ENCODE results near the gene NR1H4.

The NR1H4 gene

GRCh38 chr12:100474617-100475016 is 951 bp downstream of the NR1H4 start:
- no peak for TF ChIP-seq CTCF (IDR thresholded peaks at IDR 0.05; ENCODE audit: control insufficient read depth, insufficient read depth, low read depth, low read length, missing control alignments)
- H3K4me3 ChIP-seq (ENCODE audit: control insufficient read depth, low read depth, low read length) = no peak overlapping the region

GRCh38 chr12:100476013-100476751 is 2.5 kb downstream of the NR1H4 start:
- no peak overlapping the region for H3K4me3 ChIP-seq (ENCODE audit: control insufficient read depth, low read depth, low read length)
- DNase-seq (ENCODE audit: low read depth) = no peak
- TF ChIP-seq CTCF (IDR thresholded peaks at IDR 0.05; ENCODE audit: control insufficient read depth, insufficient read depth, low read depth, low read length, missing control alignments) = no peak

More at GRCh38 chr12:100474617-100475016, 951 bp downstream of the NR1H4 start:
- no peak for DNase-seq (ENCODE audit: low read depth)

GRCh38 chr12:100481021-100481420 is 7.4 kb downstream of the NR1H4 start:
- no peak for DNase-seq (ENCODE audit: low read depth)
- TF ChIP-seq CTCF (IDR thresholded peaks at IDR 0.05; ENCODE audit: control insufficient read depth, insufficient read depth, low read depth, low read length, missing control alignments) = no peak
- H3K4me3 ChIP-seq (ENCODE audit: control insufficient read depth, low read depth, low read length) = no peak overlapping the region

GRCh38 chr12:100484183-100484886 is 10.7 kb downstream of the NR1H4 start:
- TF ChIP-seq CTCF (IDR thresholded peaks at IDR 0.05; ENCODE audit: control insufficient read depth, insufficient read depth, low read depth, low read length, missing control alignments) = no peak
- DNase-seq (ENCODE audit: low read depth) = no peak
- H3K4me3 ChIP-seq (ENCODE audit: control insufficient read depth, low read depth, low read length) = no peak overlapping the region

- DNase-seq (ENCODE audit: low read depth) = no peak
- TF ChIP-seq CTCF (IDR thresholded peaks at IDR 0.05; ENCODE audit: control insufficient read depth, insufficient read depth, low read depth, low read length, missing control alignments) = no peak
- H3K4me3 ChIP-seq (ENCODE audit: control insufficient read depth, low read depth, low read length) = no peak overlapping the region
These were observed 11.3 kb downstream of the NR1H4 start for GRCh38 chr12:100484891-100485471.

GRCh38 chr12:100485983-100486382 is 12.3 kb downstream of the NR1H4 start:
- TF ChIP-seq CTCF (IDR thresholded peaks at IDR 0.05; ENCODE audit: control insufficient read depth, insufficient read depth, low read depth, low read length, missing control alignments) = no peak
- no peak overlapping the region for H3K4me3 ChIP-seq (ENCODE audit: control insufficient read depth, low read depth, low read length)
- no peak for DNase-seq (ENCODE audit: low read depth)

Measured in AG09309 (cell line).